Glutamatergic neuron (in vitro differentiated cells): Measurements from ENCODE around the gene DTNB. TPM values are rescaled to one million over a fixed set of nuclear protein-coding genes. Genes with fewer than 3 reads are reported as not detected.
A peak's percentile ranks its signal among the peaks of the same experiment; 100 is the strongest.
"Not testable (repeated sequence)": the region's sequence is repeated elsewhere in the genome, so short reads cannot be mapped to it uniquely, and the experiment has no call there.

Experiments used
- DNase-seq: peaks from one replicate; pipeline ENCODE4 v3.0.0; 2022
- H3K27ac Mint-ChIP-seq: one replicate; pipeline ENCODE4 v1.8.0; 2020; ENCODE audit warnings: mild to moderate bottlenecking, mixed read lengths, inconsistent platforms; ENCODE audit not compliant: unreplicated experiment
- H3K27me3 Mint-ChIP-seq: one replicate; pipeline ENCODE4 v1.8.0; 2020; ENCODE audit warnings: mild to moderate bottlenecking, moderate library complexity, mixed read lengths, inconsistent platforms; ENCODE audit not compliant: unreplicated experiment
- H3K36me3 Mint-ChIP-seq: one replicate; pipeline ENCODE4 v1.8.0; 2020; ENCODE audit warnings: mild to moderate bottlenecking, mixed read lengths, inconsistent platforms; ENCODE audit not compliant: unreplicated experiment
- H3K4me1 Mint-ChIP-seq: one replicate; pipeline ENCODE4 v1.8.0; 2020; ENCODE audit warnings: mild to moderate bottlenecking, low read depth, mixed read lengths, inconsistent platforms; ENCODE audit not compliant: unreplicated experiment
- H3K4me3 Mint-ChIP-seq: one replicate; pipeline ENCODE4 v1.8.0; 2020; ENCODE audit warnings: mild to moderate bottlenecking, mixed read lengths, inconsistent platforms; ENCODE audit not compliant: unreplicated experiment
- H3K9me3 Mint-ChIP-seq: one replicate; pipeline ENCODE4 v1.8.0; 2020; ENCODE audit warnings: mild to moderate bottlenecking, moderate library complexity, mixed read lengths, inconsistent platforms; ENCODE audit not compliant: unreplicated experiment
- CTCF ChIP-seq: fragments of 200-600 bp; sonication (generic); IDR thresholded peaks from one replicate; pipeline ENCODE4 v1.5.0; 2021; ENCODE audit not compliant: partially characterized antibody, unreplicated experiment
- total RNA-seq: library from RNA; stranded (reverse); fragmentation: NEBNext Ultra II Directional; extraction: Animal tissue kit (Norgen Biotek cat#: 25700); gene quantifications from one replicate; pipeline ENCODE4 v1.2.1, GENCODE V29; 2021; ENCODE audit not compliant: unreplicated experiment

DTNB gene
- total RNA-seq, 1 donor from 2014 or later, result 41.7 TPM

DNA sequence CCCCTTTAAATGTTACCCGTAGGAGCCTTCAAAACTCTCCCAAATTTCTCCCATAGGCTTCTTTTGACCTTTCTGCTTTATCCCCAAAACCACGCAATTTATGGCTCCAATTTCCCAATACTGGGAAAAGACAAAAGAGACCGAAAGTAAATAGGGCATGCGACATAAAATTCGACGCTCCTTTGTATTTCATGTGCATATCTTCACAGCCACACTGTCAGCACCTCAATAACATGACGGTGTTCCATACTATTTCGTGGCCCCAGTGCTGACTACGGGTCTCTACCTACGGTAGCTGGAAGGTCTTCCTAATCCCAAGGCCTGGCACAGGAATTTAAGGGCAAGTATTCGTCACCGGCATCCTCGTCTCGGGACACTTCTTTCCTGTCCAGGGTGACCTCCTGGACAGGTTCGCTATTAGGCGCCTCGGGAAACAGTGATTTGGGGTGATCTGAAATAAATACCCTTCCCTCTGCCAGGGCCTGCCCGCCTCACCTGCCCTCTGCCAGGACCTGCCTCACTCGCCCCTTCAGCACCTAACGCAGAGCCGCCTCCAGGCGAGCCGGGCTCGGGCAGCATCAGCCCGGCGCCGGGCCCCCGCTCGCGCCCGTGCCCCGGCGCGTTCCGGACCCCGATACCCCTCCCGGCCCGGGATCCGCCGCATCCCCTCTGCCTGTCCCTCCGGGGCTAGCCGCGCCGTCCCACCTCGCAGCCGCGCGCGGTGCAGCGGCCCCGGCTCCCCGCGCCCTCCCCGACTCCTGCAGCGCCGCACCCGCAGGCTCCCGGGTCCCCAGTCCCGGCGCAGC is 680 bp downstream of the DTNB start:
- peaks cover 1% of the 10 kb centered on the region for H3K9me3 Mint-ChIP-seq
- no peak for TF ChIP-seq CTCF
- DNase-seq, result peak; percentile 67
- peaks cover 5% of the 10 kb centered on the region for H3K36me3 Mint-ChIP-seq
- H3K27me3 Mint-ChIP-seq, result peaks cover 15% of the 10 kb centered on the region
- H3K4me1 Mint-ChIP-seq, result peaks cover 5% of the 10 kb centered on the region
- peak overlapping the region; percentile 82 for H3K4me3 Mint-ChIP-seq
- peak overlapping the region; percentile 49 for H3K27ac Mint-ChIP-seq

DNA sequence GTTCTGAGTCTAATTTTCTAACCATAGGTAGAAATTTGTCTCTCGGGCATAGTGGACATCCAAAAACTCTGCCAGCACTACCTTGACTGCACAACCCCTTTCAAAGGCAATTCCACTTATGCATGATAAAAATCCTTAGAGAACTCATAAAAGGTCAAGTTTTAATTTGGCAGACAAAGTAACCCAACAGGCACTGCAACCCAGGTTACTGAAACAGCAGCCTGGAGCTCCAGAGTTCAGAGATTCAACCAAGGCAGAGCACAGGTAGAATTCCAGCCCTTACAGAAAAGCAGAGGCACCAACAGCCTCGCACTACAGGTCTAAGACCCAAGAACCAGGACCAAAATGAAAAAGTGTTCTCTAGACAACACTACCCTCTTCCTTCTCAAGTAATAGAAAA is 1.8 kb downstream of the DTNB start:
- H3K4me1 Mint-ChIP-seq, result peaks cover 5% of the 10 kb centered on the region
- no peaks in the 10 kb centered on the region for H3K9me3 Mint-ChIP-seq
- DNase-seq, result no peak
- H3K27ac Mint-ChIP-seq, result no peak overlapping the region
- H3K36me3 Mint-ChIP-seq, result peaks cover 3% of the 10 kb centered on the region
- peaks cover 14% of the 10 kb centered on the region for H3K27me3 Mint-ChIP-seq
- no peak for TF ChIP-seq CTCF
- H3K4me3 Mint-ChIP-seq, result peak overlapping the region; percentile 82

- Mint-ChIP-seq H3K27me3 (peaks cover 5% of the 10 kb centered on the region), H3K4me1 (peaks cover 5% of the 10 kb centered on the region), H3K27ac (no peak overlapping the region), H3K36me3 (no peaks in the 10 kb centered on the region), H3K4me3 (no peak overlapping the region), H3K9me3 (no peaks in the 10 kb centered on the region)
- TF ChIP-seq CTCF, result no peak
- no peak for DNase-seq
Measured at GRCh38 chr2:25669520-25669919, 3.9 kb downstream of the DTNB start.

DNA sequence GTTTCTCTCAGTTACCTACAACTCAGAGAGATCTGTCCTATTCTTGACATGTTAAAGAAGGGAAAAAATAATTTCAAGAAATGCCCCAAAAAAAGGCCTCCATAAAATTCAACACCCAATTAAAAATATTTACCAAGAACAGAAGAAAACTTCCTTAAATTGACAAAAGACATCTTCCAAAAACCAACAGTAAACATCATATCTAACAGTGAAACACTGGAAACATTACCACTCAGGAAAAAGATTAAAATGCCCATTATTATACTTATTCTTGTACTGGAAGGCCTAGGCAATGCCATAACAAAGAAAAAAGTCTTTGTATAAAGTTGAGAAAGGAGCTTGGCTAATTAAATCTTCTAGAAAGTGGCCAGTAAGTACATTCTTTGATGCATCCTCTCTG is 7.2 kb downstream of the DTNB start:
- no peak for TF ChIP-seq CTCF
- Mint-ChIP-seq H3K27me3 (peaks cover 2% of the 10 kb centered on the region), H3K4me1 (peaks cover 7% of the 10 kb centered on the region), H3K36me3 (no peaks in the 10 kb centered on the region), H3K27ac (no peak overlapping the region), H3K9me3 (no peaks in the 10 kb centered on the region), H3K4me3 (no peak overlapping the region)
- no peak for DNase-seq

- H3K9me3 Mint-ChIP-seq, H3K36me3 Mint-ChIP-seq, H3K4me1 Mint-ChIP-seq, H3K27me3 Mint-ChIP-seq, H3K27ac Mint-ChIP-seq, DNase-seq, H3K4me3 Mint-ChIP-seq: not testable (repeated sequence)
Measured at GRCh38 chr2:25665429-25665828, 7.9 kb downstream of the DTNB start.
